GM21447 (cell line): ENCODE data around the gene GPC3.
A peak's percentile ranks its signal among the peaks of the same experiment; 100 is the strongest.
"Not testable (repeated sequence)": the region's sequence is repeated elsewhere in the genome, so short reads cannot be mapped to it uniquely, and the experiment has no call there.

ENCODE experiments used
- ATAC-seq: cut with Tn5 transposase; IDR thresholded peaks from one replicate; pipeline ENCODE4 v1.9.1; 2021; ENCODE audit not compliant: unreplicated experiment

Gene GPC3

GRCh38 chrX:133786382-133786781 is 199.0 kb downstream of the GPC3 start:
- no peak for ATAC-seq

- ATAC-seq, result peak; percentile 86
Measured at GRCh38 chrX:133783274-133783673, 202.1 kb downstream of the GPC3 start.

GRCh38 chrX:133781174-133781573 is 204.2 kb downstream of the GPC3 start:
- no peak for ATAC-seq

- no peak for ATAC-seq
Measured at GRCh38 chrX:133776072-133776471, 209.3 kb downstream of the GPC3 start.

- ATAC-seq, result no peak
Measured at GRCh38 chrX:133774807-133775206, 210.6 kb downstream of the GPC3 start.

GRCh38 chrX:133771086-133771646 is 214.2 kb downstream of the GPC3 start:
- no peak for ATAC-seq

- ATAC-seq, result not testable (repeated sequence)
Measured at GRCh38 chrX:133762976-133763548, 222.3 kb downstream of the GPC3 start.

GRCh38 chrX:133754657-133755056 is 230.7 kb downstream of the GPC3 start:
- ATAC-seq, result no peak

GRCh38 chrX:133749951-133750350 is 235.4 kb downstream of the GPC3 start:
- no peak for ATAC-seq

GRCh38 chrX:133749370-133749769 is 236.0 kb downstream of the GPC3 start:
- no peak for ATAC-seq

- no peak for ATAC-seq
Measured at GRCh38 chrX:133747196-133747595, 238.2 kb downstream of the GPC3 start.

GRCh38 chrX:133746593-133746992 is 238.8 kb downstream of the GPC3 start:
- no peak for ATAC-seq

GRCh38 chrX:133745349-133745748 is 240.0 kb downstream of the GPC3 start:
- no peak for ATAC-seq

- ATAC-seq, result no peak
Measured at GRCh38 chrX:133742602-133743305, 242.6 kb downstream of the GPC3 start.

GRCh38 chrX:133741303-133741702 is 244.1 kb downstream of the GPC3 start:
- no peak for ATAC-seq

GRCh38 chrX:133726642-133727041 is 258.8 kb downstream of the GPC3 start:
- ATAC-seq, result no peak

- no peak for ATAC-seq
Measured at GRCh38 chrX:133726211-133726630, 259.2 kb downstream of the GPC3 start.

- ATAC-seq, result no peak
Measured at GRCh38 chrX:133723930-133724329, 261.5 kb downstream of the GPC3 start.

- ATAC-seq, result no peak
Measured at GRCh38 chrX:133722756-133723155, 262.6 kb downstream of the GPC3 start.

- not testable (repeated sequence) for ATAC-seq
Measured at GRCh38 chrX:133720269-133720668, 265.1 kb downstream of the GPC3 start.

GRCh38 chrX:133715715-133716114 is 269.7 kb downstream of the GPC3 start:
- ATAC-seq, result no peak

- ATAC-seq, result no peak
Measured at GRCh38 chrX:133709501-133709900, 275.9 kb downstream of the GPC3 start.
